Psoas muscle (tissue), 8 donors: ENCODE data around the gene RBM26. TPM values are rescaled to one million over a fixed set of nuclear protein-coding genes. Genes with fewer than 3 reads are reported as not detected.

Source experiments
- ATAC-seq, 4 donors: fragments of 200-7000 bp; cut with Tn5 transposase; one replicate each; pipeline ENCODE4 v1.9.1; 2020; ENCODE audit warnings: moderate library complexity in 3 of 4, mild to moderate bottlenecking in 2 of 4
- DNase-seq, 2 donors: peaks; one replicate each; pipeline ENCODE4 v3.0.0-alpha.2; 2020
- H3K27ac ChIP-seq: fragments of 200-600 bp; one replicate; pipeline ENCODE4 v1.8.0; 2022
- H3K27me3 ChIP-seq, 3 donors: fragments of 200-600 bp in 1 of 3; one replicate each; pipeline versions ENCODE4 v1.6.1 to v1.8.0; 2013 to 2022; ENCODE audit warnings: low read length in 2 of 3, mild to moderate bottlenecking in 2 of 3, moderate library complexity in 1 of 3; ENCODE audit not compliant: insufficient read depth in 3 of 3
- H3K36me3 ChIP-seq, 2 donors: fragments of 200-600 bp in 1 of 2; one replicate each; pipeline versions ENCODE4 v1.6.1 to v1.8.0; 2013 to 2022; ENCODE audit warnings: low read depth in 1 of 2, mild to moderate bottlenecking in 1 of 2, moderate library complexity in 1 of 2; ENCODE audit not compliant: insufficient read depth in 1 of 2
- H3K4me1 ChIP-seq: fragments of 200-600 bp; one replicate; pipeline ENCODE4 v1.8.0; 2022
- H3K4me3 ChIP-seq: fragments of 200-600 bp; one replicate; pipeline ENCODE4 v1.8.0; 2022; ENCODE audit warnings: mild to moderate bottlenecking
- H3K9me3 ChIP-seq: fragments of 200-600 bp; one replicate; pipeline ENCODE4 v1.8.0; 2022
- WGBS, 3 donors: extraction: QIAGEN DNeasy Blood & Tissue Kit; methylation state at CpG; one replicate each; pipeline versions ENCODE4 v1.1.6 to v1.1.7; 2013; 5-methylcytosine and 5-hydroxymethylcytosine counted together
- intact Hi-C, 2 donors: fragments of 100-400 bp; cut with DNase I; formaldehyde crosslinking; loops; one replicate each; pipeline versions ENCODE4 v1.11.0 to v1.14.2; 2022
- polyA plus RNA-seq, 3 donors: library from polyadenylated mRNA; stranded (reverse); fragments of 200-250 nt; gene quantifications; one replicate each; pipeline ENCODE4 v1.2.3, GENCODE V29; 2013
- total RNA-seq, 4 donors: library from RNA; stranded (reverse); fragmentation: NEBNext Ultra II Directional in 2 of 4; extraction: Animal tissue kit (Norgen Biotek cat#: 25700) in 2 of 4; gene quantifications; one replicate each; pipeline versions ENCODE4 v1.2.1 to v1.2.4, GENCODE V29; 2021 to 2023
- TF ChIP-seq, protein P1 (sequence below): fragments of 200-600 bp; IDR thresholded peaks from one replicate; pipeline ENCODE4 v1.8.0; 2022; ENCODE audit warnings: antibody characterized with exemption
- donor health status: healthy with polysubstance abuse.
- donor health status: DM: no; HTN: no; CAD: no; lungs with moderate emphysema.
- donor health status: Bipolar disorder and iron deficiency.
- donor health status: healthy.
- donor health status: DM: yes; HTN: yes; CAD: no.
- donor health status: DM: no; HTN: no; CAD: no.
- donor health status: DM: no; HTN: no; CAD: no.
- donor health status: DM: yes; HTN: yes; CAD: no.

The RBM26 gene
- total and polyA plus RNA-seq, 7 donors = 9.6 to 36.5 (median 23.7) TPM

DNA sequence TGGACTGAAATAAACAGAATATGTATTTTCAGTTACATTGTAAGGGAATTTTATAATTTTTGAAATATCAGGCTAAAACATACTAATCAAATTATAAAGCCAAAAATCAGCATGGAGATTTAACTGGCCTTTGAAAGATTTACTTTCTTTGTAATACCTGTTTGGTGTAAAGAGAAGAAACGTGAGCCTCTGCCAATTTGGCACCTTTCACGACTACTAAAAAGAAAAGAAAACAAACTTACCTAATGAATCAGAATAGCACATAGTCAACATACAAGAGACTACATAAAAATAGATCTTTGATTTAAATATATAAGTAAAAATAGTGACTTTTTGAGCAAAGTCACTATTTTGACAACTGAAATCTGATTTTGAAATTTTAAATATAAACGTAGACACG, 87.4 kb downstream of the RBM26 start:
- intact Hi-C loops = no loop called here

DNA sequence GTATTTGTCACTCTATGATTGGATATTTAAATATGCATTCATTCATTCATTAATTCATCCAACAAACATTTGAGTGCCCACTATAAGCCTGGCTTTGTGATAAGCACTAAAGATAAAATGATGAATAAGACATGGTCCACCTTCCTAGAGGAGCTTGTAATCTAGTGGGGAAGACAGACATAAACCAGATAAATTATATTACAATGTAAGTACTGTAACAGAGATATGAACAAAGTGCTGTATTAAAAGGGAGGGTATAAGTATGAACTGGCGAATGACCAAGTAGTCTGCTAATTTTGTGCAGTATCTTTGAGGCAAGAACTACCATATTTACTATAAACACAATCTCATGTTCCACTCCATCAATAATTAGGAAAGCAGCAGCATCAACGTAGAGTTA, 88.2 kb downstream of the RBM26 start:
- intact Hi-C loops = no loop called here
- ATAC-seq = no peak
- 70 to 88% (median 80%) methylated on average over 2 of the region's 2 CpGs for WGBS, 3 donors
- no peak overlapping the region for H3K4me3 ChIP-seq
- TF ChIP-seq, protein P1, sequence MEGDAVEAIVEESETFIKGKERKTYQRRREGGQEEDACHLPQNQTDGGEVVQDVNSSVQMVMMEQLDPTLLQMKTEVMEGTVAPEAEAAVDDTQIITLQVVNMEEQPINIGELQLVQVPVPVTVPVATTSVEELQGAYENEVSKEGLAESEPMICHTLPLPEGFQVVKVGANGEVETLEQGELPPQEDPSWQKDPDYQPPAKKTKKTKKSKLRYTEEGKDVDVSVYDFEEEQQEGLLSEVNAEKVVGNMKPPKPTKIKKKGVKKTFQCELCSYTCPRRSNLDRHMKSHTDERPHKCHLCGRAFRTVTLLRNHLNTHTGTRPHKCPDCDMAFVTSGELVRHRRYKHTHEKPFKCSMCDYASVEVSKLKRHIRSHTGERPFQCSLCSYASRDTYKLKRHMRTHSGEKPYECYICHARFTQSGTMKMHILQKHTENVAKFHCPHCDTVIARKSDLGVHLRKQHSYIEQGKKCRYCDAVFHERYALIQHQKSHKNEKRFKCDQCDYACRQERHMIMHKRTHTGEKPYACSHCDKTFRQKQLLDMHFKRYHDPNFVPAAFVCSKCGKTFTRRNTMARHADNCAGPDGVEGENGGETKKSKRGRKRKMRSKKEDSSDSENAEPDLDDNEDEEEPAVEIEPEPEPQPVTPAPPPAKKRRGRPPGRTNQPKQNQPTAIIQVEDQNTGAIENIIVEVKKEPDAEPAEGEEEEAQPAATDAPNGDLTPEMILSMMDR = no peak
- H3K27ac ChIP-seq = no peak overlapping the region
- no peaks in the 10 kb centered on the region for H3K27me3 ChIP-seq
- no peak for DNase-seq
- H3K4me1 ChIP-seq = no peaks in the 10 kb centered on the region
- H3K36me3 ChIP-seq = peaks cover 0 to 82% of the 10 kb centered on the region in 2 donors
- H3K9me3 ChIP-seq = no peaks in the 10 kb centered on the region

More for the DNA sequence above, 87.4 kb downstream of the RBM26 start:
- Histone ChIP-seq H3K36me3 (peaks cover 0 to 88% of the 10 kb centered on the region in 2 donors), H3K27me3 (no peaks in the 10 kb centered on the region), H3K4me3 (no peak overlapping the region), H3K4me1 (no peaks in the 10 kb centered on the region), H3K9me3 (no peaks in the 10 kb centered on the region), H3K27ac (no peak overlapping the region)
- ATAC-seq (no peak), DNase-seq (no peak)
- WGBS, 3 donors = 74 to 81% (median 77%) methylated on average over 4 of the region's 4 CpGs
- TF ChIP-seq, protein P1 = no peak

DNA sequence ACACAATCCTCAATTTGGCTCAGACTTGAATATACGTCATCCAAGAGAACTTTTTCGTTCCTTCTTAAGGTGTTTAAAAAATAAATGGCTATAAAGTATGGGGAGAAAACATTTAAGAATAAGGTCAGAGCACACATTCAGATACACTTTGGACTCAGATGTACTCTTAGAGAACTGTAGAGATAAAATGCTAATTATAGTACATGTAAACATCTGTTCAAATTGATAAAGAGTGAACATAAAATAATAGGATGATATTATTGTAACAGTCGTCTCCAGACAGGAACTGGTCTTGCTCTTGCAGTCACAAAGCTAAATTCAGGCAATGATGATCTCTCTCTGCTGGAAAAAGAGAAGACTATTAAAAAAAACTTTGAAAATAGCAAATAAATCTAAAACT, 91.4 kb downstream of the RBM26 start:
- no peak overlapping the region for H3K4me3 ChIP-seq
- H3K27ac ChIP-seq = no peak overlapping the region
- ATAC-seq = no peak
- no peaks in the 10 kb centered on the region for H3K9me3 ChIP-seq
- H3K27me3 ChIP-seq = no peaks in the 10 kb centered on the region
- intact Hi-C loops = no loop called here
- TF ChIP-seq, protein P1 = no peak
- 67 to 75% (median 68%) methylated on average over 3 of the region's 3 CpGs for WGBS, 3 donors
- H3K36me3 ChIP-seq = peaks cover 0 to 50% of the 10 kb centered on the region in 2 donors
- H3K4me1 ChIP-seq = peaks cover 4% of the 10 kb centered on the region
- DNase-seq = no peak

DNA sequence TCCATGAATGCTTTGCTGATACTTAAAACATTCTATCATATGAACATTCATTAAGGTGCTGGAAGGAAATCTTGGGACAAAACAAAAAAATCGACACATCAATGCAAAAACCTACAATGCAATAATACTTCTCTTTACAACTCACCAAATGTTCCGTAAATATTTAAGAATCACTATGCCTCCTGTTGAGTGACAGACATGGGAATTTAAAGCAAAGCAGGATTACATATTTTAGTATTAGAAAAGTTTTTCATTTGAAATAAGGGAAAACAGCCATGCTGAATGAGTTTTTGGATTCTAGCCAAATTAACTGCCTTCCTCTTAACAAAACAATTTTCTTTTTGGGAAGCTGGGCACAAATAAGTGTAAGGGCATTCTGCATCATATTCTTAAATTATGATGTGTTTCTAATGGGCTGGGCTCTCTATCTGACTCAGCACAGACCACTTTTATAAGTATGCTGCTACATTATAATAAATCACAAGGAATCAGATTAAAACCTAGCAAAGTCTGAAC, 93.7 kb downstream of the RBM26 start:
- H3K9me3 ChIP-seq = no peaks in the 10 kb centered on the region
- no peak for ATAC-seq
- 49 to 71% (median 64%) methylated on average over 2 of the region's 2 CpGs for whole genome bisulfite sequencing, 3 donors
- peaks cover 0 to 27% of the 10 kb centered on the region in 2 donors for H3K36me3 ChIP-seq
- no peak for DNase-seq
- no peak overlapping the region for H3K4me3 ChIP-seq
- intact Hi-C loops = no loop called here
- peaks cover 6% of the 10 kb centered on the region for H3K4me1 ChIP-seq
- no peak overlapping the region for H3K27ac ChIP-seq
- H3K27me3 ChIP-seq = no peaks in the 10 kb centered on the region
- TF ChIP-seq, protein P1 = no peak

DNA sequence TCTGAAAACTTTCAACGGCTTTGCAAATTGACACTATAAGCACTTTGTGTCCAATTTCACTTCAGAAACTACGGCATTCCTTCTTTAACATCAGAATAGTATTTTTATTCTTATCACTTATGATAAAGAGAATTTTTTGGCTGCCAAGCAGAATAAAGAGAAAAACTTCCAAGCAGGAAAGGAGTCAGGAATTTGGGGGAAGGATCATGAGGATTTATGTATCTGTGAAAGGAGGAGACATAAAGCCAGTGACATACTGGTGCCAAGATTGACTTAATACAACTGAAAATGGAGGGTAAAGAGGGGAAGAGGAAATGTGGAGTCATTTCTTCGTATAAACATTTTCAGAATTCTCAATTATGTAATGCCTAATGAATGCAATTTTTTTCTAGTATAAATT, 94.7 kb downstream of the RBM26 start:
- Histone ChIP-seq H3K4me3 (no peak overlapping the region), H3K27me3 (no peaks in the 10 kb centered on the region), H3K36me3 (peaks cover 0 to 22% of the 10 kb centered on the region in 2 donors), H3K9me3 (no peaks in the 10 kb centered on the region), H3K4me1 (peaks cover 6% of the 10 kb centered on the region), H3K27ac (no peak overlapping the region)
- no peak for ATAC-seq
- intact Hi-C loops = no loop called here
- no peak for DNase-seq
- TF ChIP-seq, protein P1 = no peak
- WGBS, 3 donors = 29 to 54% (median 39%) methylated on average over 3 of the region's 3 CpGs
